HCT116 (cell line): ENCODE measurements around the gene MRRF.

Experiments
- CEBPB ChIP-seq: IDR thresholded peaks from 2 replicates; pipeline ENCODE4 v1.6.1; 2012; ENCODE audit warnings: low read depth
- CTCF ChIP-seq, 3 experiments: fragments of 200-600 bp in 1 of 3; sonication (generic) in 1 of 3; IDR thresholded peaks in 2 of 3; conservative IDR thresholded peaks in 1 of 3; 2 replicates each; pipeline ENCODE4 v1.5.1; 2012 to 2017; ENCODE audit warnings: low read depth in 2 of 3, low read length in 2 of 3, antibody characterized with exemption in 1 of 3, borderline replicate concordance in 1 of 3, control low read depth in 1 of 3, mild to moderate bottlenecking in 1 of 3, mixed read lengths in 1 of 3, mixed run types in 1 of 3, moderate library complexity in 1 of 3; ENCODE audit not compliant: insufficient read depth in 1 of 3
- EZH2 ChIP-seq: fragments of 200-600 bp; sonication (generic); IDR thresholded peaks from 2 replicates; pipeline ENCODE4 v1.6.1; 2017; ENCODE audit warnings: antibody characterized with exemption, mixed run types
- POLR2A ChIP-seq: IDR thresholded peaks from 2 replicates; pipeline ENCODE4 v1.7.0; 2011; ENCODE audit warnings: borderline replicate concordance; ENCODE audit not compliant: insufficient read depth, insufficient read length; ENCODE audit errors: extremely low read depth
- SIN3A ChIP-seq: IDR thresholded peaks from 2 replicates; pipeline ENCODE4 v1.6.1; 2012; ENCODE audit warnings: low read depth

- TF ChIP-seq SIN3A: no peak
- TF ChIP-seq POLR2A: no peak
- TF ChIP-seq CTCF (IDR thresholded peaks at IDR 0.05 in 2 of 3, conservative IDR thresholded peaks at IDR 0.05 in 1 of 3; ENCODE audit: borderline replicate concordance in 1 of 3, insufficient read depth in 1 of 3, low read depth in 2 of 3, low read length in 2 of 3): no peak
- no peak for TF ChIP-seq CEBPB
- TF ChIP-seq EZH2: no peak
Observed at GRCh38 chr9:122228568-122229484, 35.9 kb upstream of the MRRF start, which contains the start of gene LHX6.
